ENCODE measurements around the gene PTCHD1. TPM values are rescaled to one million over a fixed set of nuclear protein-coding genes. Genes with fewer than 3 reads are reported as not detected.

The PTCHD1 gene
- total and polyA plus RNA-seq, 2 of the 4 experiments (the other 2 are of a cell fraction), result not detected

GRCh38 chrX:23398570-23398969, 63.9 kb downstream of the PTCHD1 start:
- BruUV-seq (replicated peaks), result no TSS peak
- no peak overlapping the region for H3K9ac ChIP-seq (ENCODE audit: low read depth, low read length)
- H3K56ac ChIP-seq (ENCODE audit: extremely low read depth, insufficient read depth, low read length), result no peak overlapping the region
- H3K4ac ChIP-seq (ENCODE audit: low read depth, low read length), result no peak overlapping the region
- H3K9me3 ChIP-seq (ENCODE audit: control insufficient read depth, insufficient read depth, low read length), result no peaks in the 10 kb centered on the region
- ATAC-seq (ENCODE audit: low read depth) (no peak), DNase-seq (no peak)
- no peak overlapping the region for H4K91ac ChIP-seq (ENCODE audit: insufficient read depth, low read depth, low read length)
- H3K4me1 ChIP-seq (ENCODE audit: control insufficient read depth, insufficient read depth, low read length), result no peaks in the 10 kb centered on the region
- no peak overlapping the region for H2AK9ac ChIP-seq (replicated peaks; ENCODE audit: low read depth, low read length, poor library complexity)
- no peaks in the 10 kb centered on the region for H4K20me1 ChIP-seq (ENCODE audit: insufficient read depth, low read length)
- H4K8ac ChIP-seq (ENCODE audit: low read depth in 2 of 2, low read length in 2 of 2), result no peak overlapping the region
- H4K5ac ChIP-seq (ENCODE audit: low read depth, low read length), result no peak overlapping the region
- H3K9me1 ChIP-seq (ENCODE audit: insufficient read depth, low read length), result no peaks in the 10 kb centered on the region
- H3K4me2 ChIP-seq (ENCODE audit: low read depth, low read length), result no peak overlapping the region
- no peaks in the 10 kb centered on the region for H3K36me3 ChIP-seq (ENCODE audit: control insufficient read depth, insufficient read depth, low read length)
- H3K79me1 ChIP-seq (ENCODE audit: low read depth in 1 of 2, low read length in 2 of 2), result no peaks in the 10 kb centered on the region
- no peak overlapping the region for H3K14ac ChIP-seq (replicated peaks; ENCODE audit: low read depth, low read length)
- CTCF ChIA-PET, result no interaction called here
- H3K27ac ChIP-seq (ENCODE audit: insufficient read depth, low read length), result no peak overlapping the region
- no peaks in the 10 kb centered on the region for H3K27me3 ChIP-seq (ENCODE audit: control insufficient read depth, insufficient read depth, low read length)
- no CpG with 5 or more reads among the region's 8 CpGs for WGBS, 2 experiments (ENCODE audit: extremely low coverage in 2 of 2, insufficient read length in 1 of 2)
- no peak overlapping the region for H2AFZ ChIP-seq (replicated peaks; ENCODE audit: low read length, poor library complexity)
- in situ Hi-C loops (cut with MboI; ENCODE audit: low sequenced_read_pairs), result no loop called here
- H2BK5ac ChIP-seq (ENCODE audit: low read depth, low read length, poor library complexity, severe bottlenecking), result no peak overlapping the region
- H2AK5ac ChIP-seq (ENCODE audit: low read depth, low read length), result no peak overlapping the region
- H3K4me3 ChIP-seq (ENCODE audit: insufficient read depth, low read depth, low read length), result no peak overlapping the region
- no peak overlapping the region for H2BK20ac ChIP-seq (ENCODE audit: low read depth, low read length)
- dilution Hi-C loops (cut with HindIII; ENCODE audit: low sequenced_read_pairs, unreplicated experiment), result no loop called here
- no peak for TF ChIP-seq RAD21 (IDR thresholded peaks at IDR 0.05; ENCODE audit: low read length)
- TF ChIP-seq ELK1 (IDR thresholded peaks at IDR 0.05; ENCODE audit: borderline replicate concordance, low read depth, low read length), result no peak
- no peak for TF ChIP-seq CHD1 (IDR thresholded peaks at IDR 0.05; ENCODE audit: low read depth, low read length)
- TF ChIP-seq CTCF (conservative IDR thresholded peaks at IDR 0.05; ENCODE audit: low read depth, low read length), result no peak
- no peak for TF ChIP-seq MXI1 (IDR thresholded peaks at IDR 0.05; ENCODE audit: borderline replicate concordance, low read depth, low read length)
- no peak for TF ChIP-seq CEBPB (IDR thresholded peaks at IDR 0.05; ENCODE audit: low read depth, low read length)
- TF ChIP-seq POLR2A (IDR thresholded peaks at IDR 0.05; ENCODE audit: low read depth, low read length), result no peak
- no peak for TF ChIP-seq USF2 (IDR thresholded peaks at IDR 0.05; ENCODE audit: low read depth, low read length)
- no peak for TF ChIP-seq FOS (IDR thresholded peaks at IDR 0.05; ENCODE audit: low read depth, low read length)
- no peak for TF ChIP-seq BHLHE40 (IDR thresholded peaks at IDR 0.05; ENCODE audit: low read depth, low read length)
- TF ChIP-seq NFE2L2 (IDR thresholded peaks at IDR 0.05; ENCODE audit: low read depth, low read length), result no peak
- no peak for TF ChIP-seq MAZ (IDR thresholded peaks at IDR 0.05; ENCODE audit: borderline replicate concordance, low read depth, low read length)
- TF ChIP-seq SMC3 (IDR thresholded peaks at IDR 0.05; ENCODE audit: low read depth, low read length), result no peak
- TF ChIP-seq RFX5 (IDR thresholded peaks at IDR 0.05; ENCODE audit: low read depth, low read length), result no peak
- no peak overlapping the region for H3K18ac ChIP-seq (ENCODE audit: low read depth, low read length)
- H2BK15ac ChIP-seq (ENCODE audit: low read depth, low read length), result no peak overlapping the region
- no peak overlapping the region for H2BK120ac ChIP-seq (ENCODE audit: low read depth, low read length)
- POLR2A ChIA-PET (ENCODE audit: unreplicated experiment), result no interaction called here
- intact Hi-C loops (cut with micrococcal nuclease), result no loop called here
- no peak overlapping the region for H3K23ac ChIP-seq (ENCODE audit: low read depth, low read length)
